GM12872 (cell line): ENCODE data around the gene F10.

ENCODE experiments used
- TF ChIP-seq, protein P1 (sequence below): IDR thresholded peaks from 3 replicates; pipeline ENCODE4 v1.5.1; 2011; ENCODE audit warnings: low read depth, mild to moderate bottlenecking, low read length, moderate library complexity; ENCODE audit not compliant: insufficient read depth

F10 gene

DNA sequence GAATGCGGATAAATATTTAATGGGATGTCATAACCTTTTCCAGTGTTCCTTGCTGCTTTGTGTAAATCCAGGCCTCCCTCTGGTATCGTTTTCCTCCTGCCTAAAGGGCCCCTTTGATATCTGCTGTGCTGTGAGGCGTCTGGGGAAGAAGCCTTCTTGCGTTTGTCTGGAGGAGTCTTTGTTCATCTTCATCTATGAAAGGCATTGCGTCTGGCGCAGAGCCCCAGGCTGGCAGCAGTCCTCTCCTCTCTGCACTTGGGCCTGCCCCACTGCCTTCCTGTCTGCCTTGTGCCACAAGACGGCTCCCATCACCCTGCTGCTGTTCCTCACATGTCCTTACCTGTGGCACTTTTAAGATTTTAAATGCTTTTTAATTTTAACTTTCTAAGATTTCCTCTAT is 45.6 kb downstream of the F10 start:
- TF ChIP-seq, protein P1, sequence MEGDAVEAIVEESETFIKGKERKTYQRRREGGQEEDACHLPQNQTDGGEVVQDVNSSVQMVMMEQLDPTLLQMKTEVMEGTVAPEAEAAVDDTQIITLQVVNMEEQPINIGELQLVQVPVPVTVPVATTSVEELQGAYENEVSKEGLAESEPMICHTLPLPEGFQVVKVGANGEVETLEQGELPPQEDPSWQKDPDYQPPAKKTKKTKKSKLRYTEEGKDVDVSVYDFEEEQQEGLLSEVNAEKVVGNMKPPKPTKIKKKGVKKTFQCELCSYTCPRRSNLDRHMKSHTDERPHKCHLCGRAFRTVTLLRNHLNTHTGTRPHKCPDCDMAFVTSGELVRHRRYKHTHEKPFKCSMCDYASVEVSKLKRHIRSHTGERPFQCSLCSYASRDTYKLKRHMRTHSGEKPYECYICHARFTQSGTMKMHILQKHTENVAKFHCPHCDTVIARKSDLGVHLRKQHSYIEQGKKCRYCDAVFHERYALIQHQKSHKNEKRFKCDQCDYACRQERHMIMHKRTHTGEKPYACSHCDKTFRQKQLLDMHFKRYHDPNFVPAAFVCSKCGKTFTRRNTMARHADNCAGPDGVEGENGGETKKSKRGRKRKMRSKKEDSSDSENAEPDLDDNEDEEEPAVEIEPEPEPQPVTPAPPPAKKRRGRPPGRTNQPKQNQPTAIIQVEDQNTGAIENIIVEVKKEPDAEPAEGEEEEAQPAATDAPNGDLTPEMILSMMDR, result no peak

DNA sequence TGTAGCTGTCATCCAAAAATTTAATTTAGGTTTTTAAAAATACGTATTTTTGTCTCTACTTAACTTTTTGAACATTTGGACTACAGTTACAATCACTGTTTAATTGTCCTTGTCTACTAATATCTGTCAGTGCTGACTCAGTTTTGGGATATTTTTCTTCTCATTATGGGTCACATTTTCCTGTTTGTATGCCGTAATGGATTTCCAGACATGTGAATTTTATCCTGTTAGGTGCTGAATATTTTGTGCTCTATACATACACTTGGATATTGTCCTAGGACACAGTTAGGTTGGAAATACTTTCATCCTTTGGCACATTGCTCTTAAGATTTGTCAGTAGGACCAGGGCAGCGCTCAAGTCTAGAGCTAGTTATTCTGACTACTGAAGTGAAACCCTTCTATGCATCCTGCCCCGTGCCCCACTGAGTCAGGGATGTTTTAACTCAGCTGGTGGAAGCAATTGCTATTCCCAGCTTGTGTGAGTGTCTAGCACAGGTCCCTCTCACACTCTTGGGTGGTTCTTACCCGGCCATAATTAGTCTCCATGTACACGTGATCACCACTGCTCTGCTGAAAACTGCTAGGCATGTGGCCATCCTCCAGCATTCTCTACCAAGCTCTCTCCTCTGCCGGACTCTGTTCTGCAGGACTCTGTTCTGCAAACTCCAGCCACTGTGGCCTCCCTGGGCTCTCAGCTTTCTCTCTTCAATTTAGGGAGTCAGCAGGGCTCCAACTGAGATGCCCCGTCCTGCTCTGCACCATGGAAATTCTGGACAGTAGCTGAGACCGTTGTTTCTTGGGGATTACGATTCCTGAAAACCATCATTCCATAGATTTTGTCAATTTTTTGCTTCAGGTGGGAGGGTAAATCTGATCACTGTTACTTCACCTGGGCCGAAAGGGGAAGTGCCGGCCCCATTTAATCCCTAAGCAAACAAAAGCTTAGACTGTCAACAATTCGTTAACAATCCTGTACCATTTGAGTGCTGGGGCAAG is 47.0 kb downstream of the F10 start:
- TF ChIP-seq, protein P1, result no peak

DNA sequence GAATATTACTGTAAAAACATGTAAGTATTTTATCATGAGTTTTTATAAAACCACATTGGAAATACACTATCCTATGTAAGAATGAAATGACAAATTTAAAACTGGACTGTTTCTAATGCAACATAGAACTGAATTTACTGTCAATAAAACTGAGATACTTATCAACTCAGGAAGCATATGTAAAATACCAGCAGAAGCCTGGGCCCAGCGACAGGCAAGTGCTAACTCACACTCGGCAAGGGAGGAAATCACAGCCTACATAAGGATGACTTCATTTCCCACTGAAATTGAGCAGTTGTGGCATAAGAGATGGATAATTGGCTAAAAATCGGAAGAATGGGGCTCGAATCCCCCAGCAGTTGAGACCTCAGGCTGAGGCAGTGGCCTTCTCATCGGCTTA is 47.9 kb downstream of the F10 start:
- TF ChIP-seq, protein P1, result no peak

DNA sequence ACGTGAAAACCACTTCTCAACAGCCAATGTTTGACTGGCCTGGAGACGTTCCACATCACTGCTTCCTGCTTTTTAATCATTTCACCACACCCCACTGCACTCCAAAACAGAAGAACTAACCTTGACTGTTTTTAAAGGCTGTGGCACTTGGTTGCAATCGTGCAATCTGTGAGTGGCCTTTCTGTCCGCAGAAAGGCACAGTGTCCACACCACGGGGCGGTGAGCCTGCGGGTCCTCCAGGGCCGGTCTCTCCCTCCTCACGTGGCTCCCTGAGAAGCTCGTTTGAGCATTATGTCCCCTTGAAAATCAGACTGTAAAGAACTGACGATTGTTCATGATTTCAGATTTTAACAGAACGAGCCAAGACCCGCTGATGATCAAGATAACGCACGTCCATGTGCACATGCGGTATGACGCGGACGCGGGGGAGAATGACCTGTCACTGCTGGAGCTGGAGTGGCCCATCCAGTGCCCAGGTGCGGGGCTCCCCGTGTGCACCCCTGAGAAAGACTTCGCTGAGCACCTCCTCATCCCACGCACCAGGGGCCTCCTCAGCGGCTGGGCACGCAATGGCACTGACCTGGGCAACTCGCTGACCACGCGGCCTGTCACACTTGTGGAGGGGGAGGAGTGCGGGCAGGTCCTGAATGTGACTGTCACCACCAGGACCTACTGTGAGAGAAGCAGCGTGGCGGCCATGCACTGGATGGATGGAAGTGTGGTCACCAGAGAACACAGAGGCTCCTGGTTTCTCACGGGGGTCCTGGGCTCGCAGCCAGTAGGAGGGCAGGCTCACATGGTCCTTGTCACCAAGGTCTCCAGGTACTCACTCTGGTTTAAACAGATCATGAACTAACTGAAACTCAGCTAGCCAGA is 48.9 kb downstream of the F10 start:
- TF ChIP-seq, protein P1, result no peak

DNA sequence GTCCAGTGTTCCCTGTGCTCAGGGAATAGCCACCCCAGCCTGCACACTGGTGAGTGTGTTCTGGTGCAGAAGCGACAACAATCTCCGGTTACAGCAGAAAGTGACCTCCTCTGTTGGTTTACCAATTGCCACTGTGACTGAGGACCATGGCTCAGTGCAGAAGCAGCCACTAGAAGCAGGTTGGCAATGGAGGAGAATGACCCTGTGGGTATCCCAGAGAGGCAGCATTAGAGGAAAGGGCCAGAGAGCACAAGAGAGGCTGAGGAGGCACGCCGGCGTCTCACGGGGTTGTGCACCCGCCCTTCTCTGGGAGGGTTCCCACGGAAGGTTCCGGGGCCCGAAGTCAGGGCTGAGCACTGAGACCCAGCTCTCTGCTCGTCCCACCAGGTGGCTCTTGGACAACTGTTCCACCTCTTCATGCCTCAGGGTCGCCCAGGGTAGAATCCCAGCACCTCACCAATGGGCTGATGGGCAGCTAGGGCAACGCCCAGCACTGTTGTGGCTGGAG is 49.9 kb downstream of the F10 start:
- TF ChIP-seq, protein P1, result no peak

DNA sequence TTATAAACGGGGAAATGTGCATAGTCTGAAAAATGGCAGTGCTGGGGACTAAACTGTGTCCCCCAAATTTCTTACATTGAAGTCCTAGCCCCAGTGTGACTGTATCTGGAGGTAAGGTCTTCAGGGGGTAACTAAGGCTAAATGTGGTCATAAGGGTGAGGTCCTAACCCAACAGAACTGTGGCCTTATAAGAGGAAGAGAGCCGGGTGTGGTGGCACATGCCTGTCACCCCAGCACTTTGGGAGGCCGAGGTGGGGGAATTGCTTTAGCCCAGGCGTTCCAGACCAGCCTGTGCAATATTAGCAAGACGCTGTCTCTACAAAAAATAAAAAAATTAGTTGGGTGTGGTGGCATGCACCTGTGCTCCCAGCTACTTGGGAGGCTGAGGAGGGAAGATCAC is 53.7 kb downstream of the F10 start:
- TF ChIP-seq, protein P1, result no peak

DNA sequence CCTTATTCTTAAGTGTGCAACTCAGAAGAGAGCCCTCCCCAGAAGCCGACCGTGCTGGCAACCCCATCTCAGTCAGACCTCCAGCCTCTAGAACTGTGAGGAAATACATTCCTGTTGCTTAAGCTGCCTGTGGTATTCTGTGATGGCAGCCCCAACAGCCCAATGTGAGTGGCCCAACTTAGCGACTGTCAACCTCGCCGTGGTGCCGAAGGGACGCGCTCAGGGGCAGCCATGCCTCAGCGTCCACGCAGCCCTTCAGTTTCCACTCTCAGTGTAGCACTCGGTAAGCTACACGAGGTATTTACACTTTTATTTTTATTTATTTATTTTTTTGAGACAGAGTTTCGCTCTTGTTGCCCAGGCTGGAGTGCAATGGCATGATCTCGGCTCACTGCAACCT is 54.2 kb downstream of the F10 start:
- TF ChIP-seq, protein P1, result no peak
